ENCODE data around the gene ACSL4.
"Not testable (repeated sequence)": the region's sequence is repeated elsewhere in the genome, so short reads cannot be mapped to it uniquely, and the experiment has no call there.

The ACSL4 gene

GRCh38 chrX:109732807-109733612 lies at the start of gene ACSL4:
Gene ACSL4, minus strand, starts transcription at chrX:109733257. Its CDS starts 49,894 bp downstream, at chrX:109683363.
- DNase-seq, result peak; percentile 90 to 95

GRCh38 chrX:109777749-109778148 lies 44.7 kb upstream of the ACSL4 start:
- DNase-seq, result no peak

- DNase-seq, result no peak
These were observed 43.9 kb upstream of the ACSL4 start for GRCh38 chrX:109776986-109777385.

GRCh38 chrX:109776432-109776831 lies 43.4 kb upstream of the ACSL4 start:
- no peak for DNase-seq

- no peak for DNase-seq
These were observed 42.3 kb upstream of the ACSL4 start for GRCh38 chrX:109775386-109775785.

- no peak for DNase-seq
These were observed 41.6 kb upstream of the ACSL4 start for GRCh38 chrX:109774706-109775105.

- no peak for DNase-seq
These were observed 41.1 kb upstream of the ACSL4 start for GRCh38 chrX:109774136-109774535.

GRCh38 chrX:109773374-109773773 lies 40.3 kb upstream of the ACSL4 start:
- DNase-seq, result no peak

- DNase-seq, result no peak
These were observed 37.7 kb upstream of the ACSL4 start for GRCh38 chrX:109770780-109771179.

GRCh38 chrX:109760922-109761250 lies 27.8 kb upstream of the ACSL4 start:
- DNase-seq, result no peak

- peak in 1 of 2 experiments; percentile 17 for DNase-seq
These were observed 27.3 kb upstream of the ACSL4 start for GRCh38 chrX:109760209-109760921.

GRCh38 chrX:109753256-109753655 lies 20.2 kb upstream of the ACSL4 start:
- no peak for DNase-seq

GRCh38 chrX:109751698-109752097 lies 18.6 kb upstream of the ACSL4 start:
- no peak for DNase-seq

GRCh38 chrX:109749207-109749606 lies 16.1 kb upstream of the ACSL4 start:
- DNase-seq, result no peak

- DNase-seq, result no peak
These were observed 14.6 kb upstream of the ACSL4 start for GRCh38 chrX:109747681-109748080.

GRCh38 chrX:109742722-109743121 lies 9.7 kb upstream of the ACSL4 start:
- DNase-seq, result no peak

- DNase-seq, result not testable (repeated sequence)
These were observed 7.8 kb upstream of the ACSL4 start for GRCh38 chrX:109740896-109741295.

GRCh38 chrX:109740433-109740809 lies 7.4 kb upstream of the ACSL4 start:
- DNase-seq, result no peak

- DNase-seq, result no peak
These were observed 6.8 kb upstream of the ACSL4 start for GRCh38 chrX:109739625-109740432.

GRCh38 chrX:109735202-109735744 lies 2.2 kb upstream of the ACSL4 start:
- no peak for DNase-seq

GRCh38 chrX:109733613-109734083 lies 591 bp upstream of the ACSL4 start:
- DNase-seq, result no peak

- DNase-seq, result peak in 1 of 2 experiments; percentile 48
These were observed 848 bp downstream of the ACSL4 start for GRCh38 chrX:109732017-109732801.

Measured in NCI-H2081 (cell line).